PC-9 (cell line): ENCODE data around the gene HS6ST1.

Experiments
- EZH2 ChIP-seq: fragments of 200-600 bp; sonication (generic); IDR thresholded peaks from 2 replicates; pipeline ENCODE4 v1.8.0; 2017; ENCODE audit warnings: antibody characterized with exemption, low read depth
- TF ChIP-seq, protein P1 (sequence below): fragments of 200-600 bp; sonication (generic); conservative IDR thresholded peaks from 2 replicates; pipeline ENCODE4 v1.6.1; 2017; ENCODE audit warnings: mixed run types, antibody characterized with exemption, mild to moderate bottlenecking, moderate library complexity

DNA sequence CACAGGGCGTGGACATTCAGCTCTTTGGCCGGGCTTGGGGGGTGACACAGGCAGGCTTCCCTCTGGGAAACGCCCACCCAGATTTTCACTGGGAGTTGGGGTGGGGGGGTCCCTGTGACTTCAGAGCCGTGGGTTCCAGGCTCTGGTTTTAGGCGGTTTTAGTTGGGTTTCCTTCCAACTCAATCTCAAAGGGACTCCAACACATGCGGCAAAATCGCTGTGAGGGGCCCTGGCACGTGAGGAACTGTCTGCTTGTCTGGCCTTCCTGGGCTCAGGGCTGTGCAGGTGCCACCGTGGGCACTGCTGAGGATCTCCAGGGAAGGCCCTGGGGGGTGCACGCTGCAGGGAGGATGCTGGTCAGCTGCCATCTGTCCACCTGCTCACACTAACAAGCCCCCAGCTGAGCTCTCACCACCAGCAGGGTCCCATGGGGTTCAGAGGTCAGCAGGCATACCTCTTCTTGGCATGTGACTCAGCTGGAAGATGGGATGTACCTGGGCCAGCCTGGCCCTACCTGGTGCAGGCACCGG lies 11.7 kb downstream of the HS6ST1 start:
- TF ChIP-seq, protein P1, sequence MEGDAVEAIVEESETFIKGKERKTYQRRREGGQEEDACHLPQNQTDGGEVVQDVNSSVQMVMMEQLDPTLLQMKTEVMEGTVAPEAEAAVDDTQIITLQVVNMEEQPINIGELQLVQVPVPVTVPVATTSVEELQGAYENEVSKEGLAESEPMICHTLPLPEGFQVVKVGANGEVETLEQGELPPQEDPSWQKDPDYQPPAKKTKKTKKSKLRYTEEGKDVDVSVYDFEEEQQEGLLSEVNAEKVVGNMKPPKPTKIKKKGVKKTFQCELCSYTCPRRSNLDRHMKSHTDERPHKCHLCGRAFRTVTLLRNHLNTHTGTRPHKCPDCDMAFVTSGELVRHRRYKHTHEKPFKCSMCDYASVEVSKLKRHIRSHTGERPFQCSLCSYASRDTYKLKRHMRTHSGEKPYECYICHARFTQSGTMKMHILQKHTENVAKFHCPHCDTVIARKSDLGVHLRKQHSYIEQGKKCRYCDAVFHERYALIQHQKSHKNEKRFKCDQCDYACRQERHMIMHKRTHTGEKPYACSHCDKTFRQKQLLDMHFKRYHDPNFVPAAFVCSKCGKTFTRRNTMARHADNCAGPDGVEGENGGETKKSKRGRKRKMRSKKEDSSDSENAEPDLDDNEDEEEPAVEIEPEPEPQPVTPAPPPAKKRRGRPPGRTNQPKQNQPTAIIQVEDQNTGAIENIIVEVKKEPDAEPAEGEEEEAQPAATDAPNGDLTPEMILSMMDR: no peak
- no peak for TF ChIP-seq EZH2
